GM19239 (cell line): Measurements from ENCODE around the gene ARAP1.
A peak's percentile ranks its signal among the peaks of the same experiment; 100 is the strongest.
"Not testable (repeated sequence)": the region's sequence is repeated elsewhere in the genome, so short reads cannot be mapped to it uniquely, and the experiment has no call there.

Experiments
- DNase-seq: peaks from one replicate; pipeline ENCODE4 v3.0.0; 2011; ENCODE audit warnings: low spot score; ENCODE audit not compliant: insufficient read length
- FAIRE-seq: peaks from 2 replicates; lab custom pipeline; 2011; peaks lifted over from hg19 to GRCh38; lab: Jason Lieb, UNC

Gene ARAP1

GRCh38 chr11:72752088-72752914 is at the start of gene ARAP1:
ARAP1 (minus strand) TSS chr11:72752408; CDS start chr11:72727128, 25,280 bp downstream.
- FAIRE-seq (peak; percentile 91), DNase-seq (peak; percentile 96)

DNA sequence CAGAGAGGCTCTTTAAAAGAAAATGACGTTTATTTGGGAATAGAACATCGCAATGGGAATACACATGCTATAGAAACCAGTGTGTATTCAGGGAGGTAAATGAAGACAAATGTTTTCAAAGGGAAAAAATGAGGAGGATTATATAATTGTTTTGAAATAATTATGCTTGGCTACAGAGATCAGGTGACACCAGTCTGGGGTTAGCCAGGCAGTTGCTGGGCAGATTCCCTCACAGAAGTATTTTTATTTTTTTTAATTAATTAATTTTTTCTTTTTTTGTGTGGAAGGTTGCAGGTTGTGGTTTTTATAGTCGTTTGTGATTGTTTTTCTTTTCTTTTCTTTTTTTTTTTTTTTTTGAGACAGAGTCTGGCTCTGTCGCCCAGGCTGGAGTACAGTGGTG is 47.2 kb upstream of the ARAP1 start:
- DNase-seq (no peak), FAIRE-seq (no peak)

DNA sequence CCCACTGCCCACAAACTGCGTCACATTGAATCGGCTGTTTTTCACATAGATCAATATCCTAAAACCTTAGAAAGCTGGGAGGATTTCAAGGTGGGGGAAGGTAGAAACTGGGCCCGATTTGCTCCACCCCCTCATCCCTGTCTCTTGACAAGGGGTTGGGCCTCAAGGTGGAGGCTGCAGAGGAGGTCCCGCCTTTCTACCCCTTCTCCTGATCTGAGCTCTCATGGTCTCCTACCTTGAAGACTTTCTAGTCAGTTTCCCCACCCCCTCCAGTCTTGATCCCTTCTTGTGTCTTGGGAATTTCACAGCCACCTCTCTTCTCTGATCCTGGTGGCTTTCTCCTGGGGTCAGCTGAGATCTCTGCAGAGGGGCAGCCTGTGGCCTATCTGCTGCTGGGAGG is 46.2 kb upstream of the ARAP1 start:
- no peak for FAIRE-seq

GRCh38 chr11:72793425-72794367 is 41.5 kb upstream of the ARAP1 start, which contains the start of gene STARD10:
STARD10 (minus strand) TSS chr11:72794047; CDS start chr11:72781181, 12,866 bp downstream.
- peak; percentile 85 for DNase-seq
- peak; percentile 99 for FAIRE-seq

More for the DNA sequence above, 46.2 kb upstream of the ARAP1 start:
- no peak for DNase-seq

DNA sequence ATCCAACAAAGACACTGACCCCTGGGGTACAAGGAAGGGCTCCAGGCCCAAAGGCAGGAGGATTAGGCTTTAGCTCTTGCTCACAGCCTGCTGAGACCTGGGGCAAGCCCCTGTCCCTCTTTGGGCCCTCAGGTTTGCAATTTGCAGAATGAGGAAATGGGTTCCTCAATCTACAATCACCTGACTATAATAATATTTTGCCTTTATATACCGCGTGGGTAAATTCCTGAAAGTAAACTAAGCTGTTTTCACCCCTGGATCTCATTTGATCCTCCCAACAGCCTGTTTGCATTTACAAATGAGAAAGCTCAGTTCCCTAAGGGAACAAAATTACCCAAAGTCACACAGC is 40.8 kb upstream of the ARAP1 start:
- FAIRE-seq: no peak
- DNase-seq: no peak

GRCh38 chr11:72792437-72793021 is 40.3 kb upstream of the ARAP1 start:
- FAIRE-seq (no peak), DNase-seq (no peak)

DNA sequence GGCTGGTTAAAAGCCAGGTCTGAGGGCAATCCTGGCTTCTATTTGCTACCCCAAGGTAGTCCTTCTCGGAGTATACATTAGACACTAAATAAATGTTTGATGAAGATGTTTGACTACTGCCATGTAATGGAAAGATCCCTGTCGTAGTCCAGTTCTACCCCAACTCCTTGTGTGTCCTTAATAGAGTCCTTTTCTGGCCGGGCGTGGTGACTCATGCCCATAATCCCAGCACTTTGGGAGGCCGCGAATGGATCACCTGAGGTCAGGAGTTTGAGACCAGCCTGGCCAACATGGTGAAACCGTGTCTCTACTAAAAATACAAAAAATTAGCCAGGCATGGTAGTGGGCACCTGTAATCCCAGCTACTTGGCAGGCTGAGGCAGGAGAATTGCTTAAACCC is 39.0 kb upstream of the ARAP1 start:
- not testable (repeated sequence) for DNase-seq, FAIRE-seq

DNA sequence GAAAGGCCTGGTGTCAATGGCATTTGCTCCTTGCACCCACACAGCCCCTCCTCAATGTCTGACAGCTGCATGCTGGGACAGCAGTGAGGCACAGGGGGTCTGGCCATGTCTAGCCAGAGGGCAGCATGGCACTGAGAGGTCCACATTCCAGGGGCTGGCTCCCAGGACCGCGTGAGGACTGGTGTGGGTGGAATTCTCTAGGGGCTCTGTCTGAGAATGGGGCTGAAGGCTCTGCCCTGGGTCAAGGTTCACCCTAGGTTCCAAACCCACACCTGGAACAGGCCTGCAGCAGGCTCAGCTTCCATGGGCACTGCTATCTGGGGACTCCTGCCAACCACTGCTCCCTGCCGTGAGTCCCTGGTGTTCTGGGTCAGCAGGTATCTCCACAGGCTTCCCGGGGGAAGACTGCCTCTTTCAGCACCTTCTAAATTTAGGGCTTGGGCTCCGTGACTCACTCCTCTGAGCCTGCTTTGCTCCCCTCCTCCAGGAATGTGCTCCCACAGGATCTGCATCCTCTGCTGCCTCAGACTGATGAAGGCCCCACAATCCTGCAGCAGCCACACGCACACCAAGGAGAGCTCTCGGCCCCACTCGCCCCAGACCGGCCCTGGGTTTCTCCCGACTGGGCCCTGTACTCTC is 37.4 kb upstream of the ARAP1 start:
- DNase-seq (no peak), FAIRE-seq (no peak)

DNA sequence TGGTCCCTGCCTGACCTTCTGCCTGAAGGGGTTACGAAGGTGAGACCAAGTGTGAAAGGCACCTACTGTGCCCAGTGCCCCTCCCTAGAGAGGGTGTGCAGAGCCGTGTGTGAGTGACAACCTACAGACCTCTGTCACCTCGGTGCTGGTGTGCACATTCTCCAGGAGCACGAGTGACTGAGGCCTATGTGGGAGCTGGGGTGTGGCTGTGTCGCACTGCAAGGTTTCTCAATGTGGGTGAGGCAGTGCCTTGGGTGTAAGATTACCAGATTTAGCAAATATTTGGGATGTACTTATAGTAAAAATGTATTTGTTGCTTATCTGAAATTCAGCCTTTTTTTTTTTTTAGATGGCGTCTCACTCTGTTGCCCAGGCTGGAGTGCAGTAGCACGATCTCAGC is 36.0 kb upstream of the ARAP1 start:
- FAIRE-seq: no peak
- no peak for DNase-seq

GRCh38 chr11:72787216-72788104 is 35.3 kb upstream of the ARAP1 start:
- FAIRE-seq: peak; percentile 14
- peak; percentile 75 for DNase-seq

DNA sequence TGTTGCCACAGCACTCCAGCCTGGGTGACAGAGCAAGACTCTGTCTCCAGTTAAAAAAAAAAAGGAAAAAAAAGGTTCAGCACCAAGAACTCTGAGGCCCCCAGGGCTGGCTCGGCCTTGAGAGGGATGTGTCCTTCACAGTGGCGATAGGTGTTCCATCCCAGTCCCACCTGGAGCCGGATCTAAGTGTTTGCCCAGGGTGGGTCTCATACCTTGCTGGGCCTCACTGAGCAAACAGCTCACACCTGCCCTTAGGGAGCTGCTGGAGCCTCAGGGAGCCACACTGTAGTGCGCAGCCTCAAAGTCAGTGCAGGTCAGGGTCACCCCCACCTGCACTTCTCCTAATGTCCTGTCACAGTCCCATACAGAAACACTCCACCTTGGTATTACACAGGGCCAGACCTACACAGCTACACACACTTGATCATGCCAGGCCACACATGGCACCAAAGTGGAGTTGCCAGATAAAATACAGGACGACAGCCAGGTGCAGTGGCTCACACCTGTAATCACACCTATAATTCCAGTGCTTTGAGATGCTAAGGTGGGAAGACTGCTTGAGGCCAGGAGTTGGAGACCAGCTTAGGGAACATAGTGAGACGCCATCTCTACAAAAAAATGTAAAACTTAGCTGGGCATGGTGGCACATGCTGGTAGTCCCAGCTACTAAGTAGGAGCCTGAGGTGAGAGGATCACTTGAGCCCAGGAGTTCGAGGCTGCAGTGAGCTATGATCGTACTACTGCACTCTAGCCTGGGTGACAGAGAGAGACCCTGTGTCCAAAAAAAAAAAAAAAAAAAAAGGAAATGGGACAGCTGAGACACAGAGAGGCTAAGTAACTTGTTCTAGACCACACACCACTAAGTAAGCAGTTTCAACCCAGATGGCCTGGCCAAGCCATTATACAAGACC is 34.4 kb upstream of the ARAP1 start:
- no peak for DNase-seq
- FAIRE-seq: no peak

DNA sequence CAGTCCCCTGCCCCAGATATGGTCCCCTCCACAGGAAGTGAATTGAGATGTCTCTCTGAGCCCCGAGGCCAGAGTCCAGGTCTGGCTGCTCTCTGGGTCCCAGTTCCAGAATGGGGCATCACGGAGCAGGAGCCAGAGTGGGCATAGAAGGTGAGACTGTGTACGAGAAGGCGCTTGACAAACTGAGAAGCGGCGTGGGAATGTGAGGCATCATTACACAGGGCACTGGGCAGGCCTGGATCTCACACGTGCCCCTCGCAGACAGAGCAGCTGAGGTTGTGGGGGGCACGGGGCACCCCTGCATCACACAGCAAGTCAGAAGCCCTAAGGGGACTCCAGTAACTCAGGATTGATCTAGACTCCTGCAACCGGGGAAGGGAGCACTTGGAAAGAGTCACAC is 32.5 kb upstream of the ARAP1 start:
- no peak for FAIRE-seq
- DNase-seq: no peak

GRCh38 chr11:72783144-72783905 is 31.1 kb upstream of the ARAP1 start:
- FAIRE-seq (no peak), DNase-seq (no peak)

GRCh38 chr11:72782081-72782920 is 30.1 kb upstream of the ARAP1 start:
- DNase-seq (no peak), FAIRE-seq (peak; percentile 4)

GRCh38 chr11:72781313-72782080 is 29.3 kb upstream of the ARAP1 start:
- DNase-seq: peak; percentile 90
- FAIRE-seq: no peak

DNA sequence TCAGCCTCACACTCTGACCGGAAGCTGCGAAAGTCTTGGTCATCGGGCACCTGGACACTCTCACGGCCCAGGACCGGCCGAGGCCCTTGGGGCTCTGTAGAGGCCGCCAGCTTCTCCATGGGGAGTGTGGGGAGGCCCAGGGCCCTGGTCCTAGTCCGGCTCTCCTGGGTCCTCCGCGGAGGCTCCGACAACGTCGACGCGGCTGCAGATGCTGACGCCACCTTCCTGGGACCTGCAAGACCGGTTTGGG is 28.8 kb upstream of the ARAP1 start:
- FAIRE-seq: no peak
- DNase-seq: no peak
